Esophagus squamous epithelium (tissue), 5 donors: Measurements from ENCODE around the gene EHBP1. TPM values are rescaled to one million over a fixed set of nuclear protein-coding genes. Genes with fewer than 3 reads are reported as not detected.

Source experiments
- DNase-seq: peaks from one replicate; lab custom pipeline; 2025; lab: John Stamatoyannopoulos, UW
- H3K27ac ChIP-seq, 4 donors: fragments of 200-600 bp; sonication (generic); one replicate each; pipeline ENCODE4 v1.5.1; 2016 to 2019; ENCODE audit warnings: mild to moderate bottlenecking in 1 of 4
- H3K27me3 ChIP-seq, 4 donors: fragments of 200-600 bp; sonication (generic); 1 replicate in 3 of 4; 2 replicates in 1 of 4; pipeline versions ENCODE4 v1.5.1 to v1.6.0; 2017 to 2021; ENCODE audit warnings: antibody characterized with exemption in 1 of 4
- H3K36me3 ChIP-seq, 3 donors: fragments of 200-600 bp; sonication (generic); one replicate each; pipeline ENCODE4 v1.5.1; 2016 to 2019
- H3K4me1 ChIP-seq, 3 donors: fragments of 200-600 bp; sonication (generic); one replicate each; pipeline ENCODE4 v1.5.1; 2017 to 2019
- H3K4me3 ChIP-seq, 4 donors: fragments of 200-600 bp; sonication (generic); 1 replicate in 3 of 4; 2 replicates in 1 of 4; pipeline ENCODE4 v1.5.1; 2016 to 2019; ENCODE audit warnings: mild to moderate bottlenecking in 2 of 4, moderate library complexity in 1 of 4
- H3K9me3 ChIP-seq, 3 donors: fragments of 200-600 bp; sonication (generic); one replicate each; pipeline ENCODE4 v1.5.1; 2016 to 2019
- POLR2A ChIP-seq, 4 donors: fragments of 450-650 bp; IDR thresholded peaks; one replicate each; pipeline ENCODE4 v1.6.1; 2017; ENCODE audit warnings: antibody characterized with exemption in 4 of 4, mild to moderate bottlenecking in 4 of 4, moderate library complexity in 3 of 4
- WGBS, 2 donors: methylation state at CpG; one replicate each; pipeline ENCODE4 v1.1.5; 2018; 5-methylcytosine and 5-hydroxymethylcytosine counted together
- intact Hi-C: fragments of 100-400 bp; cut with DNase I; formaldehyde crosslinking; loops from one replicate; pipeline ENCODE4 v1.15.0; 2022
- total RNA-seq, 4 donors: library from RNA; depleted of rRNA; stranded (reverse); fragments of >200 nt; gene quantifications; one replicate each; pipeline ENCODE4 v1.1.0, GENCODE V29; 2016
- TF ChIP-seq, protein P1 (sequence below), 6 experiments: fragments of 450-650 bp in 4 of 6; fragments of 200-600 bp in 2 of 6; sonication (generic) in 2 of 6; IDR thresholded peaks; one replicate each; pipeline ENCODE4 v1.5.1; 2016 to 2019; ENCODE audit warnings: antibody characterized with exemption in 6 of 6, mild to moderate bottlenecking in 4 of 6, moderate library complexity in 4 of 6
- donor health status: DM: yes; HTN: yes; CAD: no.

EHBP1 gene
- total RNA-seq, 4 donors from 2014 or later = 59.6 to 111 (median 77.9) TPM

DNA sequence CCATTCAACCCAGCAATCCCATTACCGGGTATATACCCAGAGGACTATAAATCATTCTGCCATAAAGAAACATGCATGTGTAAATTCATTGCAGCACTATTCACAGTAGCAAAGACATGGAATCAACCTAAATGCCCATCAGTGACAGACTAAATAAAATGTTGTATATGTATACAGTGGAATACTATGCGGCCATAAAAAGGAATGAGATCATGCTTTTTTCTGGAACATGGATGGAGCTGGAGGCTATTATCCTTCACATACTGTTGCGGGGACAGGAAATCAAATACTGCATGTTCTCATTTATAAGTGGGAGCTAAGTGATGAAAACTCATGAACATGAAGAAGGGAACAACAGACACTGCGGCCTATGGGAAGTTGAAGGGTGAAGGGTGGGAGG, 65.1 kb downstream of the EHBP1 start:
- H3K36me3 ChIP-seq = peaks cover 0 to 14% (median 0%) of the 10 kb centered on the region in 3 donors
- no peak overlapping the region for H3K4me3 ChIP-seq
- TF ChIP-seq, protein P1, sequence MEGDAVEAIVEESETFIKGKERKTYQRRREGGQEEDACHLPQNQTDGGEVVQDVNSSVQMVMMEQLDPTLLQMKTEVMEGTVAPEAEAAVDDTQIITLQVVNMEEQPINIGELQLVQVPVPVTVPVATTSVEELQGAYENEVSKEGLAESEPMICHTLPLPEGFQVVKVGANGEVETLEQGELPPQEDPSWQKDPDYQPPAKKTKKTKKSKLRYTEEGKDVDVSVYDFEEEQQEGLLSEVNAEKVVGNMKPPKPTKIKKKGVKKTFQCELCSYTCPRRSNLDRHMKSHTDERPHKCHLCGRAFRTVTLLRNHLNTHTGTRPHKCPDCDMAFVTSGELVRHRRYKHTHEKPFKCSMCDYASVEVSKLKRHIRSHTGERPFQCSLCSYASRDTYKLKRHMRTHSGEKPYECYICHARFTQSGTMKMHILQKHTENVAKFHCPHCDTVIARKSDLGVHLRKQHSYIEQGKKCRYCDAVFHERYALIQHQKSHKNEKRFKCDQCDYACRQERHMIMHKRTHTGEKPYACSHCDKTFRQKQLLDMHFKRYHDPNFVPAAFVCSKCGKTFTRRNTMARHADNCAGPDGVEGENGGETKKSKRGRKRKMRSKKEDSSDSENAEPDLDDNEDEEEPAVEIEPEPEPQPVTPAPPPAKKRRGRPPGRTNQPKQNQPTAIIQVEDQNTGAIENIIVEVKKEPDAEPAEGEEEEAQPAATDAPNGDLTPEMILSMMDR (IDR thresholded peaks at IDR 0.05) = no peak
- TF ChIP-seq POLR2A (IDR thresholded peaks at IDR 0.05) = no peak
- peaks cover 0 to 15% (median 7%) of the 10 kb centered on the region in 3 donors for H3K4me1 ChIP-seq
- 73% methylated on average over 4 of the region's 4 CpGs for WGBS, 2 donors
- intact Hi-C loops = no loop called here
- no peaks in the 10 kb centered on the region for H3K9me3 ChIP-seq
- H3K27me3 ChIP-seq = no peaks in the 10 kb centered on the region
- no peak for DNase-seq
- no peak overlapping the region for H3K27ac ChIP-seq

DNA sequence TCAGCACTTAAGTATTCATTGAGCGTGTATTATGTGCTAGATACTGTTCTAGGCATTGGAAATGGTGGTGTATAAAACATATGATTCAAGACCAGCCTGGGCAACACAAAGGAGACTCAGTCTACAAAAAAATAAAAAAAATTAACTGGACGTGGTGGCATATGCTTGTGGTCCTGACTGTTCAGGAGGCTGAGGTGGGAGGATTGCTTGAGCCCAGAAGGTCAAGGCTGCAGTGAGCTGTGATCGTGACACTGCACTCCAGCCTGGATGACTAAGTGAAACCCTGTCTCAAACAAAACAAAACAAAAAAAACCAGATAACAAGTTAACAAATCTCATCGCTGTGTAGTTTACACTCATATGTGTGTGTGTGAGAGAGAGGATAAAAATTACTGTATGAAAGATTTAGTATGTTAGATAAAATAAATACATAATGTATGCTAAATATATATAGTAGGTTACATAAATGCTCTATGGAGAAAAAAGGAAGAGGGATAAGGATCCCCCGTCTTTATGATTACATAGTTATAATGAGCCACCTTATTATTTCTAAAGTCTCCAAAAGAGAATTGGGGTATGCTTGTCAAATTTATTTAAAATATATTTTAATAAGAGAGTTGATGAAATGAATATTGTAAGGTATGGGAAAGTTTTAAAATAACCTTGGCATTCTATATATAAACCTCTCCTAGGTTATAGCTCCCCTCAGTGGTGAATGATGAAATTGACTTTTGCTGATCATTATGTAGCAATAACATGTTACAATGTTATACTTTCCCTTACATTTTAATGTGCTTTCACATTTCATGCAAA, 69.2 kb downstream of the EHBP1 start:
- 49 to 54% methylated on average over 5 of the region's 5 CpGs for WGBS, 2 donors
- DNase-seq = no peak
- H3K4me3 ChIP-seq = no peak overlapping the region
- H3K27ac ChIP-seq = peak overlapping the region in 3 of 4 donors; percentile 26 to 61 (median 45)
- intact Hi-C loops = loop anchor here (5.0 kb wide), 1 partner anchor 317 kb away; no protein-coding TSS in a partner anchor
- H3K9me3 ChIP-seq = no peaks in the 10 kb centered on the region
- H3K36me3 ChIP-seq = no peaks in the 10 kb centered on the region
- H3K27me3 ChIP-seq = no peaks in the 10 kb centered on the region
- TF ChIP-seq POLR2A (IDR thresholded peaks at IDR 0.05) = no peak
- TF ChIP-seq, protein P1 (IDR thresholded peaks at IDR 0.05) = peak; percentile 57 to 88 (median 77)
- H3K4me1 ChIP-seq = peaks cover 0 to 32% (median 7%) of the 10 kb centered on the region in 3 donors

DNA sequence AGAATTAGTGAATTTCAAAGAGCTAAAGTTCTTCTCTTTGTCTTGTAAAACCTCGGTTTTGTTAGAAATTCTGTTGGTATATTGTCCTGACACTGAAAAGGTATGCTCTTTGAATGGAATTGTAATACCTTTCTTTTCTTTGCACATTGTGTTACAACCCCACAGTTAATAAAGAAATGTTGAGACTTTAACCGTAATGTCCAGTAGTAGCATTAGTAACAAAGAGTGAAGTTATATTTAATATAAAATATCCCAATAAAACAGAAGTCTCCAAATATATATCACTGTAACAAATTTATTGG, 69.8 kb downstream of the EHBP1 start:
- WGBS, 2 donors = 20 to 22% methylated on average over 2 of the region's 2 CpGs
- Histone ChIP-seq H3K9me3 (no peaks in the 10 kb centered on the region), H3K27ac (peak overlapping the region in 2 of 4 donors; percentile 45 to 52), H3K4me3 (no peak overlapping the region), H3K36me3 (no peaks in the 10 kb centered on the region), H3K27me3 (no peaks in the 10 kb centered on the region), H3K4me1 (peaks cover 0 to 32% (median 7%) of the 10 kb centered on the region in 3 donors)
- no peak for DNase-seq
- intact Hi-C loops = loop anchor here (5.0 kb wide), 1 partner anchor 318 kb away; no protein-coding TSS in a partner anchor
- TF ChIP-seq, protein P1 (IDR thresholded peaks at IDR 0.05) = no peak
- no peak for TF ChIP-seq POLR2A (IDR thresholded peaks at IDR 0.05)

DNA sequence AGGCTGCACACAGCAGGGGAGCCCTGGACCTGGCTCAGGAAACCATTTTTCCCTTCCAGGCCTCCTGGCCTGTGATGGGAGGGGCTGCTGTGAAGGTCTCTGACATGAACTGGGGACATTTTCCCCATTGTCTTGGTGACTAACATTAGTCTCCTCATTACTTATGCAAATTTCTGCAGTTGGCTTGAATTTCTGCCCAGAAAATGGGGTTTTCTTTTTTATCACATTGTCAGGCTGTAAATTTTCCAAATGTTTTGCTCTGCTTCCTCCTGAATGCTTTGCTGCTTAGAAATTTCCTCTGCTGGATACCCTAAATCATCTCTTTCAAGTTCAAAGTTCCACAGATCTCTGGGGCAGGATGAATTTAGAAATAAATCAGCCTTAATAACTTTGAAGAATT, 78.2 kb downstream of the EHBP1 start:
- Histone ChIP-seq H3K27me3 (no peaks in the 10 kb centered on the region), H3K4me1 (peaks cover 0 to 59% (median 3%) of the 10 kb centered on the region in 3 donors), H3K27ac (no peak overlapping the region), H3K4me3 (no peak overlapping the region), H3K36me3 (peaks cover 0 to 8% (median 0%) of the 10 kb centered on the region in 3 donors), H3K9me3 (no peaks in the 10 kb centered on the region)
- DNase-seq = no peak
- no peak for TF ChIP-seq POLR2A (IDR thresholded peaks at IDR 0.05)
- TF ChIP-seq, protein P1 (IDR thresholded peaks at IDR 0.05) = no peak
- intact Hi-C loops = no loop called here

DNA sequence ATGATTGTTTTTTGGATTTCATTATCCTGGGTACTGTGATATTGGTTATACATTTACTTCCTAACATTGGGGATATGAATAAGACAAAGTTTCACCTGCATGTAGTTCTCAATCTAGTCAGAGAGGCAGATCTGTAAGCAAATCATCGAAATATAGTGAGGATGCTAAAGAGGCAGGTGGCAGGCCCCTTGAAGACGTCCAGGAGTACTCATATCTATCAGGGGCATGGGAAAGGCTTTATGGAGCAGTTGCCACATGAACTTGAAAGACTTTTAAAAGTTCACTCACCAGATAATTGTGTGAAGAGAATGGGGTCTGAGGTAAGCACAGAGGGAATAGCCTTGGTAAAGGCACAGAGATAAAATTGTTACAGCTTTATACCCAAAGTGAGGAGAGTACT, 78.8 kb downstream of the EHBP1 start:
- H3K27ac ChIP-seq = no peak overlapping the region

More for the DNA sequence above, 78.8 kb downstream of the EHBP1 start:
- peaks cover 0 to 59% (median 4%) of the 10 kb centered on the region in 3 donors for H3K4me1 ChIP-seq
- H3K4me3 ChIP-seq = no peak overlapping the region
- H3K27me3 ChIP-seq = no peaks in the 10 kb centered on the region
- H3K9me3 ChIP-seq = no peaks in the 10 kb centered on the region
- TF ChIP-seq, protein P1 (IDR thresholded peaks at IDR 0.05) = no peak
- no peak for TF ChIP-seq POLR2A (IDR thresholded peaks at IDR 0.05)
- 67 to 90% methylated on average over 2 of the region's 2 CpGs for WGBS, 2 donors
- intact Hi-C loops = no loop called here
- DNase-seq = no peak
- H3K36me3 ChIP-seq = peaks cover 0 to 8% (median 0%) of the 10 kb centered on the region in 3 donors
